Nephron progenitor cell (in vitro differentiated cells): ENCODE data around the gene PREPL.

Source experiments
- DNase-seq: peaks from one replicate; pipeline ENCODE4 v3.0.0; 2021
- H3K27ac Mint-ChIP-seq: 2 replicates; pipeline ENCODE4 v1.8.0; 2021; ENCODE audit warnings: mild to moderate bottlenecking, moderate library complexity, mixed read lengths
- H3K27me3 Mint-ChIP-seq: 2 replicates; pipeline ENCODE4 v1.8.0; 2021; ENCODE audit warnings: mild to moderate bottlenecking, low read depth, mixed read lengths; ENCODE audit not compliant: poor library complexity
- H3K36me3 Mint-ChIP-seq: 2 replicates; pipeline ENCODE4 v1.8.0; 2021; ENCODE audit warnings: low read depth, mixed read lengths
- H3K4me1 Mint-ChIP-seq: 2 replicates; pipeline ENCODE4 v1.8.0; 2021; ENCODE audit warnings: mixed read lengths
- H3K4me3 Mint-ChIP-seq: 2 replicates; pipeline ENCODE4 v1.8.0; 2021; ENCODE audit warnings: mild to moderate bottlenecking, moderate library complexity, mixed read lengths
- H3K9me3 Mint-ChIP-seq: 2 replicates; pipeline ENCODE4 v1.8.0; 2021; ENCODE audit warnings: mild to moderate bottlenecking, moderate library complexity, mixed read lengths
- CTCF ChIP-seq: fragments of 200-600 bp; sonication (generic); IDR thresholded peaks from 2 replicates; pipeline ENCODE4 v1.5.0; 2021; ENCODE audit warnings: antibody characterized with exemption

Gene PREPL

GRCh38 chr2:44291281-44292248 lies 69.7 kb downstream of the PREPL start:
- Mint-ChIP-seq H3K9me3 (no peaks in the 10 kb centered on the region), H3K36me3 (no peaks in the 10 kb centered on the region), H3K4me3 (no peak overlapping the region), H3K4me1 (peaks cover 17% of the 10 kb centered on the region), H3K27ac (no peak overlapping the region), H3K27me3 (peaks cover 16% of the 10 kb centered on the region)
- DNase-seq: peak; percentile 20
- TF ChIP-seq CTCF: peak; percentile 24

- DNase-seq: no peak
- H3K36me3 Mint-ChIP-seq: no peaks in the 10 kb centered on the region
- peaks cover 18% of the 10 kb centered on the region for H3K27me3 Mint-ChIP-seq
- peaks cover 16% of the 10 kb centered on the region for H3K4me1 Mint-ChIP-seq
- H3K4me3 Mint-ChIP-seq: no peak overlapping the region
- H3K27ac Mint-ChIP-seq: no peak overlapping the region
- TF ChIP-seq CTCF: no peak
- H3K9me3 Mint-ChIP-seq: no peaks in the 10 kb centered on the region
Measured at GRCh38 chr2:44290261-44290660, 71.0 kb downstream of the PREPL start.

- H3K36me3 Mint-ChIP-seq: no peaks in the 10 kb centered on the region
- H3K9me3 Mint-ChIP-seq: no peaks in the 10 kb centered on the region
- DNase-seq: no peak
- H3K4me3 Mint-ChIP-seq: no peak overlapping the region
- no peak for TF ChIP-seq CTCF
- peaks cover 11% of the 10 kb centered on the region for H3K27me3 Mint-ChIP-seq
- no peak overlapping the region for H3K27ac Mint-ChIP-seq
- peaks cover 10% of the 10 kb centered on the region for H3K4me1 Mint-ChIP-seq
Measured at GRCh38 chr2:44286884-44287638, 74.2 kb downstream of the PREPL start.

DNA sequence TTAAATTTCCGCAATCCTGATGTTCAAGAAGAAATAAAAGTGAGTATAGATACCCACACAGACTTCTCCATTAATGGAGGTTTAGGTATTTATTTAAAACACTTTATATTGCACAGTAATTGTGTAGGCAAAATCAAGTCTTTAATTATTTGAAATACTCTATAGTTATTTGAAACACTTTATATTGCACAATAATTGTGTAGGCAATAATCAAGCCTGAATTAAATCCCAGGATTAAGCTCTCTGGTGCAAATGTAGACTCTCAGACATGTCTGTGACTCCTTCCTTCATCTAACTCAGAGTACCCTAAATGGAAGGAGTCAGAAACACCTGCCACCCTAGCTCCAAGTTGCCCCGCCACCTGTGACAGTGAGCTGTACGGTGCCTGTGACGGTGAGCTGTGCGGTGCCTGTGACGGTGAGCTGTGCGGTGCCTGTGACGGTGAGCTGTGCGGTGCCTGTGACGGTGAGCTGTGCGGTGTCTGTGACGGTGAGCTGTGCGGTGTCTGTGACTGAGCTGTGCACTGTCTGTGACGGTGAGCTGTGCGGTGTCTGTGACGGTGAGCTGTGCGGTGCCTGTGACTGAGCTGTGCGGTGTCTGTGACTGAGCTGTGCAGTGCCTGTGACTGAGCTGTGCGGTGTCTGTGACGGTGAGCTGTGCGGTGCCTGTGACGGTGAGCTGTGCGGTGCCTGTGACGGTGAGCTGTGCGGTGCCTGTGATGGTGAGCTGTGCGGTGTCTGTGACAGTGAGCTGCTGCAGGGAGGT lies 75.0 kb downstream of the PREPL start:
- Mint-ChIP-seq H3K4me3 (no peak overlapping the region), H3K27ac (no peak overlapping the region), H3K4me1 (peaks cover 10% of the 10 kb centered on the region), H3K36me3 (no peaks in the 10 kb centered on the region), H3K9me3 (no peaks in the 10 kb centered on the region), H3K27me3 (peaks cover 10% of the 10 kb centered on the region)
- no peak for DNase-seq
- no peak for TF ChIP-seq CTCF

- Mint-ChIP-seq H3K36me3 (no peaks in the 10 kb centered on the region), H3K4me1 (peaks cover 10% of the 10 kb centered on the region), H3K27me3 (peaks cover 6% of the 10 kb centered on the region), H3K9me3 (no peaks in the 10 kb centered on the region), H3K4me3 (no peak overlapping the region), H3K27ac (no peak overlapping the region)
- no peak for TF ChIP-seq CTCF
- DNase-seq: no peak
Measured at GRCh38 chr2:44285174-44285573, 76.1 kb downstream of the PREPL start.
